Measurements from ENCODE around the gene SAP25. TPM values are rescaled to one million over a fixed set of nuclear protein-coding genes. Genes with fewer than 3 reads are reported as not detected.

SAP25 gene
- total and polyA plus RNA-seq, 2 experiments from 2014 or later = 3.8 to 4.1 TPM

- Mint-ChIP-seq H3K27me3 (ENCODE audit: insufficient read depth, low read depth, poor library complexity) (peaks cover 34% of the 10 kb centered on the region), H3K9me3 (no peaks in the 10 kb centered on the region), H3K4me1 (peaks cover 40% of the 10 kb centered on the region), H3K4me3 (peak overlapping the region; percentile 64), H3K36me3 (ENCODE audit: low read depth) (peaks cover 8% of the 10 kb centered on the region; the same call in 2 of the 3 replicates), H3K27ac (peak overlapping the region; percentile 85; the same call in 1 of the 2 replicates)
- Histone ChIP-seq H2AFZ (no peak overlapping the region), H3F3A (replicated peaks; ENCODE audit: low read depth) (peaks cover 12% of the 10 kb centered on the region; the same call in 1 of the 2 replicates), H3K27ac (ENCODE audit: low read depth) (peak overlapping the region; percentile 69; the same call in 1 of the 2 replicates), H3K79me2 (replicated peaks; ENCODE audit: insufficient read depth) (no peaks in the 10 kb centered on the region), H3K4me2 (peak overlapping the region; percentile 89), H3K27me3 (ENCODE audit: insufficient read depth) (peaks cover 13% of the 10 kb centered on the region; the same call in 1 of the 2 replicates), H3K4me1 (ENCODE audit: insufficient read depth) (peaks cover 36% of the 10 kb centered on the region), H3K4me3 (peak overlapping the region; percentile 30; the same call in 1 of the 2 replicates), H4K20me1 (replicated peaks; ENCODE audit: insufficient read depth) (no peaks in the 10 kb centered on the region), H3K9me2 (ENCODE audit: insufficient read depth) (no peaks in the 10 kb centered on the region), H3K36me3 (ENCODE audit: insufficient read depth) (no peaks in the 10 kb centered on the region)
- ATAC-seq = peak; percentile 9
- TF ChIP-seq JUNB (IDR thresholded peaks at IDR 0.05; ENCODE audit: unreplicated experiment) (no peak), NANOG (IDR thresholded peaks at IDR 0.05; ENCODE audit: borderline replicate concordance) (no peak), ETS1 (IDR thresholded peaks at IDR 0.05) (no peak), ZNF114 (CRISPR knock-in tag; IDR thresholded peaks at IDR 0.05) (no peak), REST (IDR thresholded peaks at IDR 0.05; ENCODE audit: unreplicated experiment) (no peak), EZH2 (IDR thresholded peaks at IDR 0.05; ENCODE audit: low read depth, unreplicated experiment) (no peak), CTCF (conservative IDR thresholded peaks at IDR 0.05; ENCODE audit: low read depth in 2 of 2) (no peak), STAT1 (IDR thresholded peaks at IDR 0.05; ENCODE audit: unreplicated experiment) (no peak), ZNF462 (CRISPR knock-in tag; IDR thresholded peaks at IDR 0.05) (no peak), POLR2AphosphoS5 (IDR thresholded peaks at IDR 0.05; ENCODE audit: low read depth) (no peak), ZNF331 (CRISPR knock-in tag; IDR thresholded peaks at IDR 0.05; ENCODE audit: low read depth) (no peak), EZH2phosphoT487 (IDR thresholded peaks at IDR 0.05; ENCODE audit: unreplicated experiment) (no peak), CREB1 (CRISPR knock-in tag; IDR thresholded peaks at IDR 0.05; ENCODE audit: low read depth) (no peak)
- peak; percentile 65 for DNase-seq (ENCODE audit: low spot score)
Observed at GRCh38 chr7:100570954-100571828, 2.5 kb downstream of the SAP25 start.
